ENCODE results near the gene TMEM86B. TPM values are rescaled to one million over a fixed set of nuclear protein-coding genes. Genes with fewer than 3 reads are reported as not detected.
A peak's percentile ranks its signal among the peaks of the same experiment; 100 is the strongest.

Gene TMEM86B
- total RNA-seq, 1 donor, result 2.5 TPM

DNA sequence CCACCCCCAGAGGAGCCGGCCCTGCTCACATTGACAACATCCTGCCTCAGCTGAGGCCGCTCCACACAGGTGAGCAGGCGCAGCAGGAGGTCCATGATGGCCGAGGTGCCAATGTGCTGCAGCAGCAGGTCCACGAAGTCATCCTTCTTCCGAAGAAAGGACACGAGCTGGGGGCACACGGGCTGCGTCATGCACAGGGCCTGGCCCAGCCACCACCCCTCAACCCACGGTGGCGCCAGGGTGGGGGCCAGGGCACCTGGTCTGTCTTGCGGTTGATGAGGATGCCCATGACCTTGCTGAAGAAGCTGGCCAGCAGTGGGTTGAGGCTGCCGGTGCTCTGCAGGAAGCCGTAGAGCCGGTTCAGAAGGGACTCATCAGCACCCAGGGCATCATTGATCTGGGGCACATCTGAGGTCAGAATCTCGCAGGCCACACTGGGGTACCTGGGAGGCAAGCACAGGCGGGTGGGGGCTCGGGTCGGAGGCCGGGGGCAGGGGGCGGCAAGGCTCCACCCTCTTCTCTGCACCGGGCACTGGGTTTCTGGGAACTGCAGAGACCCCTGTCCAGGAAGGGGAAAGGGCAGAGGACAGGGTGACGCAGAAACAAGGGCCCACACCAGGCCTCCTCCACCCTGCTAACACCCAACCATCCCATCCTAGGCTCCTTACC, 16.8 kb upstream of the TMEM86B start:
- Histone ChIP-seq H3K79me2 (ENCODE audit: insufficient read depth, low read length) (peaks cover 52% of the 10 kb centered on the region), H3K36me3 (ENCODE audit: insufficient read depth, low read length) (peaks cover 50% of the 10 kb centered on the region), H3K4me2 (ENCODE audit: insufficient read depth, low read length) (no peak overlapping the region), H4K20me1 (ENCODE audit: insufficient read depth, low read length) (peaks cover 44% of the 10 kb centered on the region), H3K4me1 (ENCODE audit: insufficient read depth, low read length) (no peaks in the 10 kb centered on the region), H3K4me3 (ENCODE audit: insufficient read depth, low read length) (no peak overlapping the region), H3K27ac (ENCODE audit: low read depth, low read length) (no peak overlapping the region), H3K9me3 (ENCODE audit: low read depth, low read length) (no peaks in the 10 kb centered on the region), H2AFZ (ENCODE audit: low read length) (no peak overlapping the region), H3K27me3 (ENCODE audit: insufficient read depth, low read length) (no peaks in the 10 kb centered on the region)
- TF ChIP-seq, protein P1, sequence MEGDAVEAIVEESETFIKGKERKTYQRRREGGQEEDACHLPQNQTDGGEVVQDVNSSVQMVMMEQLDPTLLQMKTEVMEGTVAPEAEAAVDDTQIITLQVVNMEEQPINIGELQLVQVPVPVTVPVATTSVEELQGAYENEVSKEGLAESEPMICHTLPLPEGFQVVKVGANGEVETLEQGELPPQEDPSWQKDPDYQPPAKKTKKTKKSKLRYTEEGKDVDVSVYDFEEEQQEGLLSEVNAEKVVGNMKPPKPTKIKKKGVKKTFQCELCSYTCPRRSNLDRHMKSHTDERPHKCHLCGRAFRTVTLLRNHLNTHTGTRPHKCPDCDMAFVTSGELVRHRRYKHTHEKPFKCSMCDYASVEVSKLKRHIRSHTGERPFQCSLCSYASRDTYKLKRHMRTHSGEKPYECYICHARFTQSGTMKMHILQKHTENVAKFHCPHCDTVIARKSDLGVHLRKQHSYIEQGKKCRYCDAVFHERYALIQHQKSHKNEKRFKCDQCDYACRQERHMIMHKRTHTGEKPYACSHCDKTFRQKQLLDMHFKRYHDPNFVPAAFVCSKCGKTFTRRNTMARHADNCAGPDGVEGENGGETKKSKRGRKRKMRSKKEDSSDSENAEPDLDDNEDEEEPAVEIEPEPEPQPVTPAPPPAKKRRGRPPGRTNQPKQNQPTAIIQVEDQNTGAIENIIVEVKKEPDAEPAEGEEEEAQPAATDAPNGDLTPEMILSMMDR (IDR thresholded peaks at IDR 0.05; ENCODE audit: extremely low read depth, low read depth, low read length), result no peak
- DNase-seq (ENCODE audit: insufficient read length, low spot score, missing footprints), result no peak

DNA sequence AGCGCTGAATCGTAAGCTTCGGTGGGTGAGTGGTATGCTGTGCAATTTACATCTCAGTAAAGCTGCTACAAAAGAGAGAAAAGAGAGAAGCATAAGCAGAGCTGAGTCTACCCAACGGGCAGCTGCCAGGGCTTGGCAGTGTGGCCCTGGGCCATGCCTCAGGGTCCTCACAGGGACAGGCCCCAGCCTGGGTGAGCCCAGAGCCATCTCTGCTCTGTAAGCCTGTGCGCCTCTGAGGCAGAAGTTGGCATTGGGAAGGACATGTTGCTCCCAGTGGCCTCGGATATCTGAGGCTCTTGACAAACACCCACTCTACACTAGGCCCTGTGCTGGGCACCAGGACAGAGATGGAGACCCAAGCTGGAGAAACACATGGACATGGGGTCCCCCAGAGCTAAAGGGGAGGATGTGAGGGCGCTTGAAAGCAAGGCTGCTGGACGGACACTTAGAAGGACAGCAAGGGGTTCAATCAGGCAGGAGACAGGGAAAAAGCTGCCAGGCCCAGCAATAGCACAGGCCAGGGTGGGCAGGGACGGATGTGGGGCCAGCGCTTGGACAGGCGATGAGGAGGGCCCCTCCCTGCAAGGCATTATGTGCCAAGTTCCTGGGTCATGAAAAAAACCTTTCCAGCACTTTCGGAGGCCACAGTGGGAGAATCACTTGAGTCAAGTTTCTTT, 15.6 kb upstream of the TMEM86B start:
- H3K36me3 ChIP-seq (ENCODE audit: insufficient read depth, low read length), result peaks cover 62% of the 10 kb centered on the region
- H3K4me1 ChIP-seq (ENCODE audit: insufficient read depth, low read length), result no peaks in the 10 kb centered on the region
- H4K20me1 ChIP-seq (ENCODE audit: insufficient read depth, low read length), result peaks cover 37% of the 10 kb centered on the region
- no peak overlapping the region for H2AFZ ChIP-seq (ENCODE audit: low read length)
- peaks cover 41% of the 10 kb centered on the region for H3K79me2 ChIP-seq (ENCODE audit: insufficient read depth, low read length)
- no peaks in the 10 kb centered on the region for H3K27me3 ChIP-seq (ENCODE audit: insufficient read depth, low read length)
- no peak overlapping the region for H3K27ac ChIP-seq (ENCODE audit: low read depth, low read length)
- peak; percentile 73 for DNase-seq (ENCODE audit: insufficient read length, low spot score, missing footprints)
- H3K4me3 ChIP-seq (ENCODE audit: insufficient read depth, low read length), result no peak overlapping the region
- TF ChIP-seq, protein P1 (IDR thresholded peaks at IDR 0.05; ENCODE audit: extremely low read depth, low read depth, low read length), result no peak
- no peak overlapping the region for H3K4me2 ChIP-seq (ENCODE audit: insufficient read depth, low read length)
- no peaks in the 10 kb centered on the region for H3K9me3 ChIP-seq (ENCODE audit: low read depth, low read length)

DNA sequence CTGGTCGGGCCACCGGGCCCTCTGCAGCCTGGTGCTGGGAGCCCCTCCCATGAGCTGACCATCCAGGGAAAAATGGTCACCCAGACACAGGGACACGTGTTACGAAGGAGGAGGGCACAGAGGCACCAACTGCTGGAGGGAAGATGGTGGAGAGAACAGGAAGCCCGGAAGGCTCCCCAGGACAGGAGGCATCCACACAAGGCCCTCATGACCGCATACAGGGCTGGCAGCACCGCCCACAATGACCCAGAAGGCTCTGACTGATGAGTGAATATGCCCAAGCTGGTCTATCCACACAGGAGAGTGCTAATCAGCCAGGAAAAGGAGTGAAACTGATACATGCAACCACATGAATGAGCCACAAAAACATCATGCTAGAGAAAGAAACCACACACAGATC, 14.0 kb upstream of the TMEM86B start:
- Histone ChIP-seq H3K27me3 (ENCODE audit: insufficient read depth, low read length) (no peaks in the 10 kb centered on the region), H3K27ac (ENCODE audit: low read depth, low read length) (no peak overlapping the region), H3K4me3 (ENCODE audit: insufficient read depth, low read length) (no peak overlapping the region), H3K9me3 (ENCODE audit: low read depth, low read length) (no peaks in the 10 kb centered on the region), H3K4me2 (ENCODE audit: insufficient read depth, low read length) (no peak overlapping the region), H3K4me1 (ENCODE audit: insufficient read depth, low read length) (no peaks in the 10 kb centered on the region), H2AFZ (ENCODE audit: low read length) (no peak overlapping the region), H3K36me3 (ENCODE audit: insufficient read depth, low read length) (peaks cover 74% of the 10 kb centered on the region), H4K20me1 (ENCODE audit: insufficient read depth, low read length) (peaks cover 21% of the 10 kb centered on the region), H3K79me2 (ENCODE audit: insufficient read depth, low read length) (peaks cover 25% of the 10 kb centered on the region)
- peak; percentile 72 for DNase-seq (ENCODE audit: insufficient read length, low spot score, missing footprints)
- TF ChIP-seq, protein P1 (IDR thresholded peaks at IDR 0.05; ENCODE audit: extremely low read depth, low read depth, low read length), result no peak

DNA sequence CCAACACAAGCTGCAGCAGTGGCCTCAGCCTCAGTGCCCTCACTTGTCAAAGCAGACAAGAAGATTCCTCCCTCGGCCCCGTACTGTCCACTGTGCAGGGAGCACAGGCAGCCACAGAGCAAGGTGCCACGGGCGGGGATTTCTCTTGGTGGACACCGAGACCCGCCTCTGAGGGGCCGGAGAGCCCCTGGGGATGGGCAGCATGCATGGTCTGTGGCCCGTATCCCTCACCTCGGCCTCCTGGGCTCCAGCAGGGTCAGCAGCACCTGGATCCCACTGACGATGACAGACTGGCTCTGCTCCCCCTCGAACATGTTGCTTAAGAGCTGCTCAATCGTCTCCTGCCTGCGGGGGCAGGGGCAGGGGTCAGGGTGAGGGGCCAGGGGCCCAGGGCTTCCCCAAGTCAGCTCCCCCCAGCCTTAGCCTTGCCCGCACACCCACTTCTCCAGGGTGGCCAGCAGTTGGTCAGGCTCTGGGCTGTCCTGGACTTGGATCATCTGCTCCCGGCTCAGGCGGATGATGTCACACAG, 13.4 kb upstream of the TMEM86B start:
- Histone ChIP-seq H2AFZ (ENCODE audit: low read length) (no peak overlapping the region), H3K4me2 (ENCODE audit: insufficient read depth, low read length) (no peak overlapping the region), H3K36me3 (ENCODE audit: insufficient read depth, low read length) (peaks cover 79% of the 10 kb centered on the region), H3K4me3 (ENCODE audit: insufficient read depth, low read length) (no peak overlapping the region), H3K27me3 (ENCODE audit: insufficient read depth, low read length) (no peaks in the 10 kb centered on the region), H3K27ac (ENCODE audit: low read depth, low read length) (no peak overlapping the region), H4K20me1 (ENCODE audit: insufficient read depth, low read length) (peaks cover 16% of the 10 kb centered on the region), H3K4me1 (ENCODE audit: insufficient read depth, low read length) (no peaks in the 10 kb centered on the region), H3K9me3 (ENCODE audit: low read depth, low read length) (no peaks in the 10 kb centered on the region), H3K79me2 (ENCODE audit: insufficient read depth, low read length) (peaks cover 19% of the 10 kb centered on the region)
- TF ChIP-seq, protein P1 (IDR thresholded peaks at IDR 0.05; ENCODE audit: extremely low read depth, low read depth, low read length), result no peak
- peak; percentile 45 for DNase-seq (ENCODE audit: insufficient read length, low spot score, missing footprints)

All from osteoblast (primary cell).